CD1c-positive myeloid dendritic cell (primary cell): ENCODE data around the gene SLC13A2.
A peak's percentile ranks its signal among the peaks of the same experiment; 100 is the strongest.
"Not testable (repeated sequence)": the region's sequence is repeated elsewhere in the genome, so short reads cannot be mapped to it uniquely, and the experiment has no call there.

Experiments
- DNase-seq: peaks from one replicate; pipeline ENCODE4 v3.0.0-alpha.2; 2016; ENCODE audit errors: extremely low spot score

SLC13A2 gene

GRCh38 chr17:28514561-28515002 is 41.1 kb downstream of the SLC13A2 start:
- no peak for DNase-seq

GRCh38 chr17:28515518-28515917 is 42.1 kb downstream of the SLC13A2 start:
- DNase-seq, result no peak

- DNase-seq, result peak; percentile 56
Measured at GRCh38 chr17:28518132-28518531, 44.7 kb downstream of the SLC13A2 start.

- DNase-seq, result no peak
Measured at GRCh38 chr17:28518578-28518977, 45.1 kb downstream of the SLC13A2 start.

GRCh38 chr17:28519236-28519635 is 45.8 kb downstream of the SLC13A2 start:
- no peak for DNase-seq

GRCh38 chr17:28520687-28521086 is 47.2 kb downstream of the SLC13A2 start:
- no peak for DNase-seq

GRCh38 chr17:28521311-28522085 is 48.1 kb downstream of the SLC13A2 start:
- no peak for DNase-seq

GRCh38 chr17:28522281-28522680 is 48.8 kb downstream of the SLC13A2 start:
- not testable (repeated sequence) for DNase-seq

- DNase-seq, result no peak
Measured at GRCh38 chr17:28523186-28523585, 49.7 kb downstream of the SLC13A2 start.

- DNase-seq, result no peak
Measured at GRCh38 chr17:28523876-28524275, 50.4 kb downstream of the SLC13A2 start.

- DNase-seq, result no peak
Measured at GRCh38 chr17:28524476-28525424, 51.3 kb downstream of the SLC13A2 start.

- no peak for DNase-seq
Measured at GRCh38 chr17:28526381-28526780, 52.9 kb downstream of the SLC13A2 start.

GRCh38 chr17:28527181-28527681 is 53.8 kb downstream of the SLC13A2 start:
- no peak for DNase-seq

- DNase-seq, result no peak
Measured at GRCh38 chr17:28527859-28528258, 54.4 kb downstream of the SLC13A2 start.

GRCh38 chr17:28528327-28529012 is 55.0 kb downstream of the SLC13A2 start:
- no peak for DNase-seq

GRCh38 chr17:28529013-28529400 is 55.6 kb downstream of the SLC13A2 start:
- no peak for DNase-seq

GRCh38 chr17:28530250-28530649 is 56.8 kb downstream of the SLC13A2 start:
- DNase-seq, result no peak

GRCh38 chr17:28530926-28531325 is 57.5 kb downstream of the SLC13A2 start:
- DNase-seq, result no peak

GRCh38 chr17:28532050-28532960 is 58.9 kb downstream of the SLC13A2 start:
- DNase-seq, result no peak

GRCh38 chr17:28533091-28533807 is 59.8 kb downstream of the SLC13A2 start:
- DNase-seq, result no peak
